ENCODE measurements around the gene GP5. TPM values are rescaled to one million over a fixed set of nuclear protein-coding genes. Genes with fewer than 3 reads are reported as not detected.

The GP5 gene
- polyA plus RNA-seq, 4 donors, result 0.56 to 0.71 (median 0.61) TPM

- DNase-seq (ENCODE audit: low read depth in 4 of 4, low spot score in 2 of 4), result no peak
Measured at GRCh38 chr3:194399874-194400411, 877 bp upstream of the GP5 start.

GRCh38 chr3:194397757-194398312, 1.2 kb downstream of the GP5 start:
- no peak for DNase-seq (ENCODE audit: low read depth in 4 of 4, low spot score in 2 of 4)

DNA sequence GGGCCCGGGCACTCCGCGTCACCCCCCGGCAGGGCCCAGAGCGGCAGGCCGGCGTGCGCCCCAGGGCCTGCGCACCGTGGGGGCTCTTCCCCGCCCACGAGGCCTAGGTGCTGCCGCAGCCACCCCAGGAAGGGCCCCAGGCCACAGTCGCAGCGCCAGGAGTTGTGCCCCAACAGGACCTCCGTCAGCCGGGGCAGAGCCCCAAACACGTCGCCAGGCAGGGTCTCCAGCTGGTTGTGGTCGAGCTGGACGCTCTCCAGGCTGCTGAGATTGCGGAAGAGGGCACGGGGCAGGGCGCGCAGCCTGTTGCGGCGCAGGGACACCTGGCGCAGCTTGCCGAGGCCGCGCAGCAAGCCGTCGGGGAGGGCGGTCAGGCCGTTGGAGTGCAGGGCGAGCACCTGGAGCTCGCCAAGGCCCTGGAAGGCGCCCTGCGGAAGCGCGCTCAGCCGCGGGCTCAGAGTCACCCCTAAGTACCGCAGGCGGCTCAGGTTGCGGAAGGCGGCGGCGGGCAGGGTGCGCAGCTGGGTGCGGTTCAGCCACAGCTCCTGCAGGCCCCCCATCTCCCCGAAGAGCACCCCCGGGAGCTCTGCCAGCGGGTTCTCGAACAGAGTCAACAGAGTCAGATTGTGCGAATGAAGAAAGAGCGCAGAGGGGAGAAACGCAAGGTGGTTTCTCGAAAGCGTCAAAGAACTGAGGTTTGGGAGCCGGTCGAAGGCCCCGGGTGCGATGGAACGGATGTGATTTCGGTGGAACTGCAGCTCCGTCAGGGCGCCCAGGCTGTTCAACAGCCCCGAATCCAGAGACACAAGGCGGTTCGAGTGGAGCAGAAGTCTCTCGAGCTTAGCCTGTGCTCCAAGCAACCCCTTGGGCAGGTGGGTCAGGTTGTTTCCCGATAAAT, 2.0 kb downstream of the GP5 start:
- no peak for DNase-seq (ENCODE audit: low read depth in 4 of 4, low spot score in 2 of 4)

DNA sequence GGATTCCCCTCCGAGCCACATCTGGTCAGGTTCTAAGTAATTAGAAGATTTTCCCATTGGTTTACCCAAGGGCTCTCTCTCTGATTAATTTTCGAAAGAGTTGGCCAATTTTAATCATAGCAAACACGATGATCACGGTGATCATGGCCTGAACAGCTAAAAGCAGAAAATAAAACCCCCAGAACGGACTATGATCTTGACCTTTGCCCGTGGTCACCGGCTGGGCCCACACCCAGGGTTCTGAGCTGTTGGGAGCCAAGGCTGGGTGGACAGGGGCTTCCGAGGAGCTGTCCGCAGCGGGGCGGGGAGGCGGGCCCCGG, 2.6 kb downstream of the GP5 start:
- DNase-seq (ENCODE audit: low read depth in 4 of 4, low spot score in 2 of 4), result no peak

DNA sequence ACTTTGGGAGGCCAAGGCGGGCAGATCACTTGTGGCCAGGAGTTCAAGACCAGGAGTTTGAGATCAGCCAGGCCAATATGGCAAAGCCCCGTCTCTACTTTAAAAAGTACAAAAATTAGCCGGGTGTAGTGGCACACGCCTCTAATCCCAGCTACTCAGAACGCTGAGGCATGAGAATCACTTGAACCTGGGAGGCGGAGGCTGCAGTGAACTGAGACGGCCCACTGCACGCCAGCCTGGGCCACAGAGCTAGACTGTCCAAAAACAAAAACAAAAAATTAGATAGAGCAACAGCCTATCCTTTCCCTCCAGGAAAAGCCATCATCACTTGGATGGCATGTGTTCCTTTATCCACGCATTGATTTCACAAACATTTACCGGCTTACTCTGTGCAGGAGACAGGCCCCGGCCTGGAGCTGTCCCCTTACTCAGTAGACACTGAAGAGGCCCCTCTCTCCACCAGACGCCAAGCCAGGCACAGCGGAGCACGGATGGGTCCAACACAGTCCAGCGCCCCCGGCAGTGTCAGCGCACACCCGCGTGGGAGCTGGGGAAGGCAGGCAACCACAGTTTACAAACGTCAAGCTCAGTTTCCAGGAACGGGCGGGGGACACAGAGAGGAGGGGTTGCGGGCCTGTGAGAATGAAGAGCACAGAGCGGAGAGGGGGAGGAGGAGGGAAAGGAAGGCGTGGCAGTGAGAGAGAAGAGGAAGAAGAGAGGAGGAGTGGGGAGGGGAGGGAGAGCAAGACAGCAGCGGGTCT, 3.1 kb downstream of the GP5 start:
- peak in 1 of 4 donors; percentile 62 for DNase-seq (ENCODE audit: low read depth in 4 of 4, low spot score in 2 of 4)

GRCh38 chr3:194395212-194395611, 3.9 kb downstream of the GP5 start:
- no peak for DNase-seq (ENCODE audit: low read depth in 4 of 4, low spot score in 2 of 4)

DNA sequence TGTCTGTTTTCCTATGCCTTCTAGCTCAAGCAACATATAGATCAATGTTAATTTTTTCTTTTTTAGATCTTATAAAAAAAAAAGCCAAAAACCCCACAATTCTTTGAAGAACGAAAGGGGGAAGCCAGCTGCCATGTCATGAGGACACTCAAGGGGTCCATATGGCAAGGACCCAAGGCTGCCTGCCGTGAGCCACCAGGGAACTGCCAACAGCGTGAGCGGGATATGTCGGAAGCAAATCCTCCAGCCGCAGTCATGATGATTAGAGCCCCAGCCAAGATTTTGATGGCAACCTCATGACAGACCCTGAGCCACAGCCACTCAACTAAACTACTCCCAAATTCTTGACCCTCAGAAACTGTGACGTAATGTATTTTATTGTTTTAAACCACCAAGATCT, 6.5 kb downstream of the GP5 start:
- no peak for DNase-seq (ENCODE audit: low read depth in 4 of 4, low spot score in 2 of 4)

- no peak for DNase-seq (ENCODE audit: low read depth in 4 of 4, low spot score in 2 of 4)
Measured at GRCh38 chr3:194390835-194391234, 8.2 kb downstream of the GP5 start.

- DNase-seq (ENCODE audit: low read depth in 4 of 4, low spot score in 2 of 4), result no peak
Measured at GRCh38 chr3:194389269-194389668, 9.8 kb downstream of the GP5 start.

GRCh38 chr3:194387926-194388418, 11.1 kb downstream of the GP5 start:
- DNase-seq (ENCODE audit: low read depth in 4 of 4, low spot score in 2 of 4), result no peak

- no peak for DNase-seq (ENCODE audit: low read depth in 4 of 4, low spot score in 2 of 4)
Measured at GRCh38 chr3:194387276-194387675, 11.8 kb downstream of the GP5 start.

DNA sequence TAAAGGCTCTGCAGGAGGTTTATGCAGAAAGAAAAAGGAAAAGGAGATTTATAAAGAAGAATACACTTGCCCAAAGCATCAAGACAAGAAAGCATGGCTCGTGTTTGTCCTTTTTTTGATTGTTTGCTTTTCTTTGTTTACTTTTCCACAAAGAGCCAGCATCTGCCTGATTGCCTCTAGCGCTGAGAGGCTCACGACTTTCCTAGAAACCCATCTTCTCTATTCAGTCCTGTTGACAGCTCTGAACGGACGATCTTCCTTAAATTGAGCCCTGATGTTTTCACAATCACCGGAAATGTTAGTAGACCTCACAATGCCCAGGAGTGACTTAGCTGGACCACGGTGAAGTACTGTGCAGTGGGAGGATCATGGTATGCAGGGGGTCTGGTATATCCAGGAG, 12.4 kb downstream of the GP5 start:
- no peak for DNase-seq (ENCODE audit: low read depth in 4 of 4, low spot score in 2 of 4)

DNA sequence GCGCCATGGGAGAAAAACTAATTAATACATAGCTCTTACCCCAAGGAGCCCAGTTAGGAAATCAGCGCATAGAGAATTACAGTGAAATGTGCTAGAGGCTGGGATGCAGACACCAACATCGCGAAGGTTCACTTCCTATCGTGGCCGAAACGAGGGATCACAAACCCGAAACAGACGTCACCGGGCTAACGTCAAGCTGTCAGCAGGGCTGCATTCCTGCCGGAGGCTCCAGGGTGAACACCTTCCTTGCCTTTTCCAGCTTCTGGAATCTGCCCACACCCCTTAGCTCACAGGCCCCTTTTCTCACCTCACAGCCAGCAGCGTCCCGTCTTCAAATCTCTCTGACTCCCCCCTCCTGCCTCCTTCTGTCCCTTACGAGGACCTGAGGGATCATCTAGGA, 13.0 kb downstream of the GP5 start:
- DNase-seq (ENCODE audit: low read depth in 4 of 4, low spot score in 2 of 4), result no peak

GRCh38 chr3:194384569-194385001, 14.5 kb downstream of the GP5 start:
- no peak for DNase-seq (ENCODE audit: low read depth in 4 of 4, low spot score in 2 of 4)

DNA sequence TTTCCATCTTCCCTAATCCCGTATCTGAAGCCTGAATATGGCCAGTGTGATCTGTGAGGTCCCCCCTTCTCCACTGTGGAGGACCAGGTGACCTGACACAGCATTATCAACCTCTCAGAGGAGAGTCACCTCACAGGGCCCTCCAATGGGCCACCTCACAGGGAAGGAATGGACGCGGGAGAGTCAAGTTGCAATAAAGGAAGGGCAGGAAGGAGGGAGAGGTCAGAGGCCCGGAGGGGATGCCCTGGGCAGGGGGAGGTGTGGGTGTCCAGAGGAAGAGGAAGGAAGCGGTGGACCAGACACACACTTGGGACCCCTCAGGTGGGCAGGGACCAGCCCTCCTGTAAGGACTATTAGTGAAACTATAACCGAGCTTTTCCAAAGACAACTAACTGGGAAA, 14.9 kb downstream of the GP5 start:
- no peak for DNase-seq (ENCODE audit: low read depth in 4 of 4, low spot score in 2 of 4)

DNA sequence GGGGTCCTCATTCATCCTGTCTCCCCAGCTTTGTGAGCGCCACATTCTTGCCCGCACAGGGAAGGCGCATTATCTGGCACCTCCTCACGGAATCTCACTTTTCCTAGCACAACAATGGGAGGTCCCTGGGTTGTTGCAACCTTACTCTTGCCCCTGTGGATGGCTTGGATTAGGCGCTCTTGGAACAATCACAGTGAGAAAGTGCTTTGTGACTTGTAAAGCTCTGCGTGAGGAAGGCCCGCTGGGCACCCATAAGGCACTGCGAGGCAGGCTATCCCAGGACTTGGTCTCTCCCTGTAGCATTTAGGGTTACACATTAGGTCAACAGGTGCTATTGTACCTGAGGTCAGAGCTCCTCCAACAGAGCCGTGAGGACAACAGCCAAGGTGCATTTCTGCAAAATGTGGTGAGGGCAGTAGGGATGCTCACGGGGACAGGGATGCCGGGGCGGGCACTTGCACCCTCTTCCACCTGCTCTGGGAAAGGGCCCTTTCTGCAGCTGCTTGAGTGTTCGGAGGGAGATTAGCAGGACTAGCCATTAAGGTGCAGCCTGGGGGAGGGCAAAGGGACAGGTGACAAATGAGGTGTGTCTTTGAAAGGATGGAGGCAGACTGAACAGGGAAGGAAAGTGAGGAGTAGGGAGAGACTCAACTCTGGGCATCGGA, 15.7 kb downstream of the GP5 start:
- DNase-seq (ENCODE audit: low read depth in 4 of 4, low spot score in 2 of 4), result no peak

DNA sequence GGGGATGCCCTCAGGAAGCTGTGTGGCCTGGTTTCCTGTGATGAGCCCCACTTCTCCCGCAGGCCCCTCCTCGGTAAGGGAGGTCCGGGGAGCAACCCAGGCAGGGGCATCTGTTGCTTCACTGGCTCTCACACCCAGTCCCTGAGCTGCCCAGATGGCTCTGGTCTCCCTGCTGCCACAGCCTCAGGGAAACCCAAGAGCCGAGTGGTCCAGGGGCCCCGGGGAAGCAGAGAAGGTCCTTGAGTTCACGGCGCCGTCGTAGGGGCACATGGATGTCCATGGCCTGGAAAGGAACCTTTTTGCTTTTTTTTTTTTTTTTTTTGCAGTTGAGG, 16.2 kb downstream of the GP5 start:
- DNase-seq (ENCODE audit: low read depth in 4 of 4, low spot score in 2 of 4), result no peak

GRCh38 chr3:194382196-194382891, 16.7 kb downstream of the GP5 start:
- no peak for DNase-seq (ENCODE audit: low read depth in 4 of 4, low spot score in 2 of 4)

- DNase-seq (ENCODE audit: low read depth in 4 of 4, low spot score in 2 of 4), result no peak
Measured at GRCh38 chr3:194381460-194381875, 17.6 kb downstream of the GP5 start.

GRCh38 chr3:194380326-194380725, 18.7 kb downstream of the GP5 start:
- DNase-seq (ENCODE audit: low read depth in 4 of 4, low spot score in 2 of 4), result no peak
